IMR-90 (cell line): ENCODE data around the gene FEM1B. TPM values are rescaled to one million over a fixed set of nuclear protein-coding genes. Genes with fewer than 3 reads are reported as not detected.

ENCODE experiments used
- ATAC-seq: fragments of 200-7000 bp; cut with Tn5 transposase; 2 replicates; pipeline ENCODE4 v1.9.1; 2020; ENCODE audit warnings: low read depth, mild to moderate bottlenecking, moderate library complexity
- BruUV-seq: library from RNA; stranded (reverse); fragments of 400-500 nt; replicated peaks from 2 replicates; lab custom pipeline; 2021; lab: Mats Ljungman, UMichigan
- CTCF ChIA-PET: fragments of 300-600 bp; formaldehyde crosslinking; extraction: SDS; loops from one replicate; lab custom pipeline; 2021; ENCODE audit warnings: antibody characterized with exemption; lab: Yijun Ruan, JAX
- POLR2A ChIA-PET: fragments of 300-600 bp; sonication (Branson Sonifier 250); formaldehyde crosslinking; loops from one replicate; lab custom pipeline; 2022; ENCODE audit warnings: antibody characterized with exemption; ENCODE audit not compliant: unreplicated experiment; lab: Charles Lee
- DNase-seq: peaks from one replicate; pipeline ENCODE4 v3.0.0; 2013
- H2AFZ ChIP-seq: replicated peaks from 2 replicates; pipeline ENCODE3; 2013; ENCODE audit warnings: low read length, mild to moderate bottlenecking; ENCODE audit not compliant: poor library complexity
- H2AK5ac ChIP-seq: 2 replicates; pipeline ENCODE4 v1.6.1; 2013; ENCODE audit warnings: low read depth, low read length, inconsistent platforms
- H2AK9ac ChIP-seq: replicated peaks from 2 replicates; pipeline ENCODE3; 2013; ENCODE audit warnings: mild to moderate bottlenecking, low read depth, low read length, moderate library complexity; ENCODE audit not compliant: poor library complexity
- H2BK120ac ChIP-seq: 2 replicates; pipeline ENCODE4 v1.6.1; 2013; ENCODE audit warnings: low read depth, low read length, inconsistent platforms
- H2BK15ac ChIP-seq: 3 replicates; pipeline ENCODE4 v1.6.1; 2013; ENCODE audit warnings: low read depth, low read length, inconsistent platforms
- H2BK20ac ChIP-seq: 2 replicates; pipeline ENCODE4 v1.6.1; 2013; ENCODE audit warnings: low read depth, mild to moderate bottlenecking, inconsistent platforms, low read length, moderate library complexity
- H2BK5ac ChIP-seq: 2 replicates; pipeline ENCODE4 v1.6.1; 2013; ENCODE audit warnings: mild to moderate bottlenecking, low read depth, low read length, inconsistent platforms; ENCODE audit not compliant: poor library complexity, severe bottlenecking
- H3K14ac ChIP-seq: replicated peaks from 2 replicates; pipeline ENCODE4 v1.6.1; 2013; ENCODE audit warnings: low read depth, low read length, inconsistent platforms
- H3K18ac ChIP-seq: 2 replicates; pipeline ENCODE4 v1.6.1; 2013; ENCODE audit warnings: low read depth, low read length, control low read depth
- H3K23ac ChIP-seq: 2 replicates; pipeline ENCODE4 v1.6.1; 2013; ENCODE audit warnings: low read depth, low read length, inconsistent platforms
- H3K27ac ChIP-seq: 2 replicates; pipeline ENCODE4 v1.5.1; 2013; ENCODE audit warnings: mild to moderate bottlenecking, control low read depth, low read length; ENCODE audit not compliant: insufficient read depth
- H3K27me3 ChIP-seq: 2 replicates; pipeline ENCODE4 v1.6.1; 2013; ENCODE audit warnings: low read length; ENCODE audit not compliant: control insufficient read depth, insufficient read depth
- H3K36me3 ChIP-seq: 2 replicates; pipeline ENCODE4 v1.6.1; 2013; ENCODE audit warnings: low read length, mixed read lengths; ENCODE audit not compliant: control insufficient read depth, insufficient read depth
- H3K4ac ChIP-seq: 2 replicates; pipeline ENCODE4 v1.6.1; 2013; ENCODE audit warnings: low read depth, low read length, inconsistent platforms
- H3K4me1 ChIP-seq: 2 replicates; pipeline ENCODE4 v1.6.1; 2013; ENCODE audit warnings: low read length, mixed read lengths; ENCODE audit not compliant: control insufficient read depth, insufficient read depth
- H3K4me2 ChIP-seq: 2 replicates; pipeline ENCODE4 v1.6.1; 2013; ENCODE audit warnings: low read depth, mild to moderate bottlenecking, control low read depth, low read length, moderate library complexity
- H3K4me3 ChIP-seq: 2 replicates; pipeline ENCODE4 v1.5.1; 2013; ENCODE audit warnings: low read depth, mild to moderate bottlenecking, control low read depth, low read length, moderate library complexity; ENCODE audit not compliant: insufficient read depth
- H3K56ac ChIP-seq: 2 replicates; pipeline ENCODE4 v1.6.1; 2013; ENCODE audit warnings: low read length, inconsistent platforms; ENCODE audit not compliant: insufficient read depth; ENCODE audit errors: extremely low read depth
- H3K79me1 ChIP-seq, 2 experiments: 2 replicates each; pipeline ENCODE4 v1.6.1; 2013; ENCODE audit warnings: low read length in 2 of 2, inconsistent platforms in 1 of 2, low read depth in 1 of 2
- H3K9ac ChIP-seq: 2 replicates; pipeline ENCODE4 v1.6.1; 2013; ENCODE audit warnings: low read depth, low read length, control low read depth
- H3K9me1 ChIP-seq: 2 replicates; pipeline ENCODE4 v1.6.1; 2013; ENCODE audit warnings: low read length, inconsistent platforms; ENCODE audit not compliant: insufficient read depth
- H3K9me3 ChIP-seq: 2 replicates; pipeline ENCODE4 v1.6.1; 2013; ENCODE audit warnings: low read length; ENCODE audit not compliant: control insufficient read depth, insufficient read depth
- H4K20me1 ChIP-seq: 2 replicates; pipeline ENCODE4 v1.6.1; 2013; ENCODE audit warnings: low read length, inconsistent platforms; ENCODE audit not compliant: insufficient read depth
- H4K5ac ChIP-seq: 2 replicates; pipeline ENCODE4 v1.6.1; 2013; ENCODE audit warnings: mild to moderate bottlenecking, low read depth, low read length, control low read depth
- H4K8ac ChIP-seq, 2 experiments: 2 replicates each; pipeline ENCODE4 v1.6.1; 2013; ENCODE audit warnings: low read depth in 2 of 2, low read length in 2 of 2, control low read depth in 1 of 2, inconsistent platforms in 1 of 2
- H4K91ac ChIP-seq: 2 replicates; pipeline ENCODE4 v1.6.1; 2013; ENCODE audit warnings: low read depth, low read length, inconsistent platforms; ENCODE audit not compliant: insufficient read depth
- BHLHE40 ChIP-seq: fragments of 150-350 bp; IDR thresholded peaks from 2 replicates; pipeline ENCODE4 v1.6.1; 2016; ENCODE audit warnings: mild to moderate bottlenecking, low read depth, low read length
- CHD1 ChIP-seq: IDR thresholded peaks from 2 replicates; pipeline ENCODE4 v1.6.1; 2012; ENCODE audit warnings: low read depth, low read length, improper control_type of control experiment
- CTCF ChIP-seq: conservative IDR thresholded peaks from 2 replicates; pipeline ENCODE4 v1.5.1; 2012; ENCODE audit warnings: mild to moderate bottlenecking, low read depth, low read length, improper control_type of control experiment
- FOS ChIP-seq: fragments of 150-350 bp; IDR thresholded peaks from 2 replicates; pipeline ENCODE4 v1.6.1; 2016; ENCODE audit warnings: low read depth, low read length
- MAFK ChIP-seq: IDR thresholded peaks from 2 replicates; pipeline ENCODE4 v1.6.1; 2012; ENCODE audit warnings: low read depth, low read length, improper control_type of control experiment
- NFE2L2 ChIP-seq: fragments of 150-350 bp; IDR thresholded peaks from 2 replicates; pipeline ENCODE4 v1.6.1; 2016; ENCODE audit warnings: low read depth, mild to moderate bottlenecking, low read length
- SMC3 ChIP-seq: fragments of 150-350 bp; IDR thresholded peaks from 2 replicates; pipeline ENCODE4 v1.6.1; 2016; ENCODE audit warnings: low read depth, mild to moderate bottlenecking, antibody characterized with exemption, low read length, moderate library complexity
- WGBS, 2 experiments: methylation state at CpG; one replicate each; pipeline versions ENCODE4 v1.1.5 to v1.1.7; 2013; ENCODE audit warnings: missing lambda C conversion rate in 2 of 2; ENCODE audit not compliant: insufficient read length in 1 of 2; ENCODE audit errors: extremely low coverage in 2 of 2; 5-methylcytosine and 5-hydroxymethylcytosine counted together
- dilution Hi-C: fragments of 300-500 bp; cut with HindIII; formaldehyde crosslinking; loops from one replicate; pipeline ENCODE4 v1.14.3; 2018; ENCODE audit warnings: low sequenced_read_pairs; ENCODE audit not compliant: unreplicated experiment
- in situ Hi-C: fragments of 300-500 bp; cut with MboI; formaldehyde crosslinking; loops from 3 replicates; pipeline ENCODE4 v1.14.3; 2019; ENCODE audit warnings: low sequenced_read_pairs, inconsistent platforms, mixed read lengths
- intact Hi-C: fragments of 100-400 bp; cut with micrococcal nuclease; formaldehyde crosslinking; loops from 2 replicates; pipeline ENCODE4 v1.10.0; 2022
- polyA plus RNA-seq, 3 experiments: library from polyadenylated mRNA; depleted of rRNA; stranded (reverse); fragments of >200 nt; gene quantifications; 2 replicates each; pipeline ENCODE4 v1.2.3, GENCODE V29; 2012; ENCODE audit warnings: low replicate concordance in 1 of 3
- total RNA-seq: library from RNA; depleted of rRNA; stranded (reverse); fragments of >200 nt; gene quantifications from 2 replicates; pipeline ENCODE4 v1.2.3, GENCODE V29; 2012

Gene FEM1B
- total and polyA plus RNA-seq, 2 of the 4 experiments (the other 2 are of a cell fraction): 16.9 to 51.4 TPM

GRCh38 chr15:68302729-68303128 is 25.2 kb downstream of the FEM1B start:
- H2BK15ac ChIP-seq: no peak overlapping the region
- no peak overlapping the region for H2BK5ac ChIP-seq
- H2AK5ac ChIP-seq: no peak overlapping the region
- no peak overlapping the region for H3K23ac ChIP-seq
- TF ChIP-seq MAFK (no peak), SMC3 (no peak), CTCF (no peak), BHLHE40 (no peak), NFE2L2 (no peak), FOS (no peak), CHD1 (no peak)
- ChIA-PET POLR2A (no interaction called here), CTCF (no interaction called here)
- H3K14ac ChIP-seq: no peak overlapping the region
- 95% methylated on average over 6 of the region's 6 CpGs; no CpG with 5 or more reads in 1 of the 2 experiments for WGBS, 2 experiments
- no peaks in the 10 kb centered on the region for H3K27me3 ChIP-seq
- H3K4me1 ChIP-seq: peaks cover 8% of the 10 kb centered on the region
- no peak overlapping the region for H4K5ac ChIP-seq
- no peak overlapping the region for H3K56ac ChIP-seq
- no peak overlapping the region for H3K4me3 ChIP-seq
- no TSS peak for BruUV-seq
- dilution Hi-C loops: no loop called here
- DNase-seq (no peak), ATAC-seq (no peak)
- no peak overlapping the region for H2BK120ac ChIP-seq
- no peak overlapping the region for H2BK20ac ChIP-seq
- H2AFZ ChIP-seq: no peak overlapping the region
- no peak overlapping the region for H3K4ac ChIP-seq
- H3K79me1 ChIP-seq: peaks cover 4 to 11% of the 10 kb centered on the region in 2 experiments
- H4K20me1 ChIP-seq: no peaks in the 10 kb centered on the region
- intact Hi-C loops: loop anchor here (10.0 kb wide), 1 partner anchor 512 kb away; no protein-coding TSS in a partner anchor
- H3K9me3 ChIP-seq: no peaks in the 10 kb centered on the region
- H3K18ac ChIP-seq: no peak overlapping the region
- H3K36me3 ChIP-seq: peaks cover 12% of the 10 kb centered on the region
- no peak overlapping the region for H4K91ac ChIP-seq
- in situ Hi-C loops: loop anchor here (5.0 to 10.0 kb wide), 2 partner anchors 250 to 572 kb away; no protein-coding TSS in a partner anchor
- H3K27ac ChIP-seq: no peak overlapping the region
- no peak overlapping the region for H2AK9ac ChIP-seq
- no peak overlapping the region for H3K9ac ChIP-seq
- no peak overlapping the region for H3K4me2 ChIP-seq
- peaks cover 5% of the 10 kb centered on the region; the same call in 1 of the 2 replicates for H3K9me1 ChIP-seq
- H4K8ac ChIP-seq: no peak overlapping the region
